ENCODE results near the gene PTPRA. TPM values are rescaled to one million over a fixed set of nuclear protein-coding genes. Genes with fewer than 3 reads are reported as not detected.
A peak's percentile ranks its signal among the peaks of the same experiment; 100 is the strongest.
"Not testable (repeated sequence)": the region's sequence is repeated elsewhere in the genome, so short reads cannot be mapped to it uniquely, and the experiment has no call there.

PTPRA gene
- 28.2 and 33.0 TPM in 2 replicates for total RNA-seq (2014; rRNA removed; shearing (Covaris generic))
- polyA plus RNA-seq (2014; cell fraction: nucleus; rRNA removed): 16.7 and 17.0 TPM in 2 replicates

DNA sequence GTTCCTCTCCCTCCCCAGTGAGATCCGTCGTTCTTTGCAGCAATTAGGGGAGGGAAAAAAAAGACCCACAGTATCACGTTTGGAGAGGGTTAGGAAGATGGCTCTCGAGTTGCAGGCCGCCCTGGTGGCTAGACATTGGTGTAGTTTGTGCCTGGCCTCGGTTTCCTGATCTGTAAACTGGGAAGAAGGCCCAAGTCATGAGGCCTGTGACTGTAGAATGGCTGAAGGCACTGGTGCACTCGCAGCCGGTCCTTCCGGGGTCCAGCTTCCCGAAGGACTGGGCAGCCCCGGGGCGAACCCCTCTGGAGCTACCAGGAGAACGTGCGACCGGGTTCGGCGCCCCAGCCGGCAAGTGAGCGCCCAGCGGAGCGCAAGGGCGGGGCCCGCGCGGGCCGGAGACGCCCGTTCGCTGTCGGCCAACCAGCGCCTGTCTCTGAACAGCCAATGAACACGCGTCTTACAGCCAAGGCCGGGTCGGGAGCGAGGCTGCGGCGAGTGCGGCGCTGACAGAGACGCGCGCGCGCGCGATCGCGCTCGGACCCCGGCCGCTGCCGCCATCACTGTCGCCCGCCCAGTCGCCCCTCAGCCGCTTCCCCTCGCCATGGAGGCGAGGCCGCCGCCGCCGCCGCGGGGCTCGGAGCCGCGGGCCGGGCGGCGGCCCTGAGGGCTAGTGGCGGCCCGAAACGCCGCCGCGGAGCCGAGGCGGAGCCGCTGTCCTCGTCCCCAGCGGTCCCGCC lies at the start of gene PTPRA:
Gene PTPRA (plus strand): TSS at position 472 of the 737 bp plus-strand sequence. CDS start 90,797 bp downstream, outside the sequence.
- peak; percentile 91 for DNase-seq (ENCODE audit: extremely low read depth, low read depth)

DNA sequence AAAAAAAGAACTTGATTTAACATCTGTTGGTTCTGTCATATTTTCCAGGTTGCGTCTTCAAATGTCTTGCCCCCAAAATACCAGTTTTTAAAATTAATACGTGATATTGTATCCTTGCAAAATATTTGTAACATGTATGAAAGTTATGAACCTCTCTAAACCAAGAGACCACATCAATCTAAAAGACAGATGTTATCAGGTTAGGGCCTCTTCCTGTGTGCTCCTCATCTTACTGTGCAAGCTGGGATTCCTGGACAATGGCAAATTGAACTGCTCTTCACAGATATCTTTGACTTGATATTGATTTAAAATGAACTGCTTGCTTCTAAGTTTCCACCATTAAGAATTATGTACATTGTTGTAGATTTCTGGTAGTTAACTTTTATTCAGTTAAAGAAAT lies 47.5 kb upstream of the PTPRA start:
- no peak for DNase-seq (ENCODE audit: extremely low read depth, low read depth)

DNA sequence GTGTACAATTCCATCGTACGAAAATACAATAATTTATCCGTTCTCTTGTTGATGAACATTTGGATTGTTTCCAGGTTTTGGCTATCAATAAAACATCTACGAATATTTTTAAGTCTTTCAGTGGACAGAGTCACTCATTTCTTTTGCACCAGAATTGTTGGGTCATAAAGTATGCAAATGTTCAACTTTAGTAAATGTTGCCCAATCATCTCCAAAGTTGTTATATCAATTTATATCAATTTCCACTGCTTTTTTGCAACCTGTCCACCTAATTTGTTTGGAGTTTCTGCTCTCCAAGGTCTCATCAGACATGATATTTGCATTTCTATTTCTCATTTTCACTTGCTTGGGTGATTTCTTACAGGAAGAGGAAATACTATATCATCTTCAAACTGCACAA lies 46.6 kb upstream of the PTPRA start:
- no peak for DNase-seq (ENCODE audit: extremely low read depth, low read depth)

DNA sequence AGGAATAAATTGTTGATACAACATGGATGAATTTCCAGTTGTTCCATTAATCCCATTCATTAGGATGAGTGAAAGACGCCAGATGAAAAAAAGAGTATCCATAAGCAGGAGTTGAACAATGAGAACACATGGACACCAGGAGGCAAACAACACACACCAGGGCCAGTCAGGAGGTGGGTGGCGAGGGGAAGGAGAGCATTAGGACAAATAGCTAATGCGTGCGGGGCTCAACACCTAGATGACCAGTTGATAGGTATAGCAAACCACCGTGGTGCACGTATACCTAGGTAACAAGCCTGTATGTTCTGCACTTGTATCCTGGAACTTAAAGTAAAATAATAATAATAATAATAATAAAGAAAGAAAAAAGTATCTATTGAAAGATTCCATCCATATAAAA lies 43.9 kb upstream of the PTPRA start:
- no peak for DNase-seq (ENCODE audit: extremely low read depth, low read depth)

- not testable (repeated sequence) for DNase-seq (ENCODE audit: extremely low read depth, low read depth)
Observed at GRCh38 chr20:2831206-2831605, 42.1 kb upstream of the PTPRA start.

DNA sequence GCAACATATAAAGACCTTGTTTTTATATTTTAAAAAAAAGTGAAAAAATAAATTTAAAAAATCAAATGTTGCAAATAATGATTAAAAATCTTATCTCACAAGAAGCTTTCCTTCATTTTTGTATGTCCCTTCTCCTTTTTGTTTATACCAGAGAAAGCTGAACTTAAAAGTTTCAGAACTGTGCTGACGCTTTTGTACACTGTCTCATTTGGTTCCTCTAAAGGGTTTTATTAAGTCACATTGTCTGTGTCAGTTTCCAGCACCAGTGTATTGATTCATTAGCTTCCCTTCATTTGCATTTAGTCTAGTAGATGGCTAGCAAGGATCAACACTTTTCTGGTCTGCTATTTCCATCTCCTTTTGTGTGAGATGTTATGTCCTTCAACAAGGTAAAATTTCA lies 39.5 kb upstream of the PTPRA start:
- DNase-seq (ENCODE audit: extremely low read depth, low read depth): no peak

GRCh38 chr20:2834401-2835110 lies 38.7 kb upstream of the PTPRA start:
- no peak for DNase-seq (ENCODE audit: extremely low read depth, low read depth)

DNA sequence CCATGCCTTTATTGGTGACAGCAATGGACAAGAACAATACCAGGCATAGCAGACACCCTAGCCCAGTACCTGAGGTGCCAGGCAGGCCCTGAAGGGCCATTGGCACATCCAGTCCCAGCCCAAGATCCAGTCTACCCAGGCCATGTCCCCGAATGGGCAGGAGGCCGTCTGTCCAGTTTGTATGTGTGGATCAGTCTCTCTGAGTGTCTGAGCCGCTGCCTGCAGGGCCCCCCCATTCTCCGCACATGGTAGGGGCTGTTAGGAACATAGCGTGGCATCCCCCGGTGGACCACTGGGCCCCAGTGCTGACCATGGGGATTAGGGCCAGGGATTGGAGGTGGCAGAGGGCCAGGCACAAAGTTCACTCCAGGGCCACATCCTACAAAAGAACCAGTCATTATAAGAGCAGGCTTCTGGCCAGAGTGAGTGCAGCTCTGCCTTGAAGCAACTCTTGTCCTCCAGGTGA lies 37.9 kb upstream of the PTPRA start:
- no peak for DNase-seq (ENCODE audit: extremely low read depth, low read depth)

DNA sequence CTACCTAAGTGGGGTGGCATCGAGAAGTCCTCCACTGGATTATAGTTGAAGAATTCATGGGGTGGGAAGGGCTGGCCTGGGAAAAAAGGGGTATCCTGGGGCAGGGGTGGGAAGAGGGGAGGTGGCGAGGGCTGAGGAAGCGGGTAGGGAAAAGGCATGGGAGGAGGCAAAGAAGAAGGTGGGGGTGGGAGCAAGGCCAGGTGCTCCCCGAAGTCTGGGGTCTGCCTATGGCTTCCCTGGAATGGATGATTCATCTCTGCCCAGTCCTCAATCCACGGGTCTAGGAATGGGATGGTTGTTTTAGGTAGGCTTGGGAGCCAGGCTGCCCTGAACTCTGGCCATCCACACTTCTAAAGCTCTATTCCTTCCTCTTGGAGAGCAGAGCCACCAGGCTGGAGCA lies 37.2 kb upstream of the PTPRA start:
- no peak for DNase-seq (ENCODE audit: extremely low read depth, low read depth)

DNA sequence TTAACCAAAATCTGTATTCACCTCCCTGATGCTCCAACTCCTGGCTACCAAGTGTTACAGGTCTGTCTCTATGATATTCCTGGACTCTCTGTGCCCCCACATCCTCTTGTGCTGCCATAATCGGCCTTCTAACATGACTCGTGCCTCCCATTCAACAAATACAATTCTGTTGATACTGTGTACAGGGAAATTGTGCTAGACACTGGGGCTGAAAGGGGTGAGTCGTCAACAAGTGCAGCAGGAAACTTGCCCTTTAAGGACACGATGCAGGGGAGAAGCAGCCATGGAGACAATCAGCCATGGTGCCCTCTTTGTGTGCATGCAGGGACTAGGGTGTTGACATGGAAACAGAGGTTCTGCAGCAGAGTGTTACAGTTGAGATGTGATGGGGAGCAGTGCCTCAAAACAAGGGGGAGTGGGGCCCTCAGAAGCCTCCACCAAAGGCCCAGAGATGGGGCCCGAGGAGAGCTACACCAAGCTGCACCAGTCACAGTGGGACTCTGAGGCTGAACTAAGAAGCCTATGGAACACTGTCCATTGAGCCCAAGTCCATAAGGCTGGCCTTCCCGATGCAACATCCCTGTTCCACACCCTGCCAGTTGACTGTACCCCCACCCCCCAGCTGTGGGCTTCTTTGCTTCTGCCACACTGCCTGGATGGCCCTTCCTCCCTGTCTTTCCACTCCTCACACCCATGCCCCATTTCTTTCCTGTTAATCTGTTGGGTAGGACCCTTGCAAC lies 35.9 kb upstream of the PTPRA start:
- no peak for DNase-seq (ENCODE audit: extremely low read depth, low read depth)

GRCh38 chr20:2838170-2838797 lies 35.0 kb upstream of the PTPRA start:
- DNase-seq (ENCODE audit: extremely low read depth, low read depth): no peak

GRCh38 chr20:2838847-2839671 lies 34.2 kb upstream of the PTPRA start:
- DNase-seq (ENCODE audit: extremely low read depth, low read depth): no peak

- DNase-seq (ENCODE audit: extremely low read depth, low read depth): no peak
Observed at GRCh38 chr20:2839732-2840137, 33.5 kb upstream of the PTPRA start.

GRCh38 chr20:2840138-2840966 lies 32.9 kb upstream of the PTPRA start, which contains the start of the genes PCED1A and VPS16:
Gene PCED1A, minus strand, starts transcription at chr20:2840655. Its CDS starts 743 bp downstream, at chr20:2839912.
Gene VPS16, plus strand, starts transcription at chr20:2840745. Its CDS starts 30 bp downstream, at chr20:2840775.
- peak; percentile 65 for DNase-seq (ENCODE audit: extremely low read depth, low read depth)

DNA sequence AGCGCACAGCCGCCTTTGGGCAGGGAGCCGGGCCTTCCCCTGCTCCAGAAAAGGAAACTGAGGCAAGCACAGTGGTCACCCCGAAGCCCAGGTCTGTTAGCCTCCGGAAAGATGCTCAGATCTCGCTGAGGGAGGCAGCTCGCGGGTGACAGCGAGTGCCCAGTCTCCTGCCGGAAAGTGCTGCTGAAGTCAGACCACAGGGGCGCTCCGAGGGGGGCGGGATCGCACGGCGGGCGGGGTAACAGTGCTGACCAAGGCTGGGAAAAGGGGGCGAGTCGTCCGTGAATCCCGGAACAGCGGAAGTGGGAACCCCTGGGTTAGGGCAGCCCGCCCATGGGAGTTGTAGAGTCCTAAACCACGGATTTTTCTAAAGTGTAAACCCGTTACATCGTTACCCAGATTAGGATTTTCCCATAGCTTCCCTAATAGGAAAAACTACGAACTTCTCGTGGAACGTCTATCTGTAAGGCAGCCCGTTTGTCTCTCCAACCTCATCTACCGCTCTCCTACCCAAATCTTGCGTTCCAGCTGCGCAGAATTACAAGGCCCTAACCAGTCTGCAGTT lies 32.2 kb upstream of the PTPRA start:
- no peak for DNase-seq (ENCODE audit: extremely low read depth, low read depth)

- no peak for DNase-seq (ENCODE audit: extremely low read depth, low read depth)
Observed at GRCh38 chr20:2845607-2846006, 27.7 kb upstream of the PTPRA start.

DNA sequence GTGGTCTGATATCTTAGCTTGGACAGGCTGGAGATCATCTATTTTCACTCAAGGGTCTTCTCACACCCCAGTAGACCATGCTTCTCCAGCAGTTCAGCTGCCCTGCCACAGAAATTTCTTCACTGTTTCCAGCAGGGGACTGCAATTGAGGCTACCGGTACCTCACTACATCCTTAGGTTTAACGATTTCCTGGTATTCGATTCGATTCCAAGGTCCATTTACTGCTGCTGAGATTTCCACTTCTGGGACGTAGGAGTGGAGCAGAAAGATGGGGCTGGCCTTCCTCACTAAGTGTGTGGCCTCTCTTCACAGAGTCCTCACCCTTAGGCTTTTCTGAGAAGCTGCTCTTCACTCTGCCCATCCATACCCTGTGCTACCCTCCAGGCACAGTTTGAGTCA lies 26.6 kb upstream of the PTPRA start:
- no peak for DNase-seq (ENCODE audit: extremely low read depth, low read depth)

GRCh38 chr20:2847802-2848201 lies 25.5 kb upstream of the PTPRA start:
- no peak for DNase-seq (ENCODE audit: extremely low read depth, low read depth)
